GM11168 (cell line): Measurements from ENCODE around the gene DCAF8.

Experiments used
- in situ Hi-C: fragments of 300-500 bp; cut with MboI; formaldehyde crosslinking; loops from one replicate; pipeline ENCODE4 v1.12.0; 2022; ENCODE audit warnings: low sequenced_read_pairs; ENCODE audit not compliant: unreplicated experiment

The DCAF8 gene

GRCh38 chr1:160207118-160207650 lies 55.2 kb downstream of the DCAF8 start:
- in situ Hi-C loops: no loop called here

- in situ Hi-C loops: no loop called here
These were observed 55.8 kb downstream of the DCAF8 start for GRCh38 chr1:160206421-160207117.

GRCh38 chr1:160206036-160206389 lies 56.3 kb downstream of the DCAF8 start:
- in situ Hi-C loops: no loop called here

GRCh38 chr1:160205242-160206035 lies 56.9 kb downstream of the DCAF8 start, which contains the start of gene PEA15:
Gene PEA15 (plus strand): TSS chr1:160205384. CDS start chr1:160211545, 6,161 bp downstream.
- in situ Hi-C loops: no loop called here

GRCh38 chr1:160204526-160205241 lies 57.7 kb downstream of the DCAF8 start:
- in situ Hi-C loops: no loop called here

GRCh38 chr1:160200786-160201185 lies 61.6 kb downstream of the DCAF8 start:
- in situ Hi-C loops: no loop called here

GRCh38 chr1:160197231-160197630 lies 65.1 kb downstream of the DCAF8 start:
- in situ Hi-C loops: loop anchor here (10.0 kb wide), 1 partner anchor 98 kb away; no protein-coding TSS in a partner anchor

- in situ Hi-C loops: loop anchor here (10.0 kb wide), 1 partner anchor 99 kb away; no protein-coding TSS in a partner anchor
These were observed 66.2 kb downstream of the DCAF8 start for GRCh38 chr1:160196143-160196542.

- in situ Hi-C loops: loop anchor here (10.0 kb wide), 1 partner anchor 100 kb away; no protein-coding TSS in a partner anchor
These were observed 67.7 kb downstream of the DCAF8 start for GRCh38 chr1:160194737-160195059.

- in situ Hi-C loops: loop anchor here (10.0 kb wide), 1 partner anchor 101 kb away; no protein-coding TSS in a partner anchor
These were observed 68.3 kb downstream of the DCAF8 start for GRCh38 chr1:160193832-160194736.

- in situ Hi-C loops: loop anchor here (10.0 kb wide), 1 partner anchor 102 kb away; no protein-coding TSS in a partner anchor
These were observed 69.1 kb downstream of the DCAF8 start for GRCh38 chr1:160193091-160193819.

GRCh38 chr1:160192234-160192633 lies 70.1 kb downstream of the DCAF8 start:
- in situ Hi-C loops: loop anchor here (10.0 kb wide), 1 partner anchor 103 kb away; no protein-coding TSS in a partner anchor

- in situ Hi-C loops: loop anchor here (10.0 kb wide), 1 partner anchor 103 kb away; no protein-coding TSS in a partner anchor
These were observed 70.6 kb downstream of the DCAF8 start for GRCh38 chr1:160191756-160192155.

GRCh38 chr1:160189649-160190625 lies 72.4 kb downstream of the DCAF8 start, which contains the start of gene CASQ1:
Gene CASQ1 (plus strand): TSS chr1:160190575. CDS start chr1:160190752, 177 bp downstream.
- in situ Hi-C loops: loop anchor here (10.0 kb wide), 1 partner anchor 105 kb away; no protein-coding TSS in a partner anchor

GRCh38 chr1:160188341-160188740 lies 74.0 kb downstream of the DCAF8 start:
- in situ Hi-C loops: no loop called here

GRCh38 chr1:160187407-160187806 lies 74.9 kb downstream of the DCAF8 start:
- in situ Hi-C loops: no loop called here

GRCh38 chr1:160186729-160187128 lies 75.6 kb downstream of the DCAF8 start:
- in situ Hi-C loops: no loop called here
